Kidney (tissue), 14 donors: ENCODE measurements around the gene MYRFL. TPM values are rescaled to one million over a fixed set of nuclear protein-coding genes. Genes with fewer than 3 reads are reported as not detected.

Source experiments
- DNase-seq, 5 donors: peaks; one replicate each; pipeline ENCODE4 v3.0.0-alpha.2; 2013 to 2020
- FAIRE-seq: peaks from 2 replicates; lab custom pipeline; 2012; peaks lifted over from hg19 to GRCh38; lab: Jason Lieb, UNC
- H3K27ac ChIP-seq, 2 donors: one replicate each; pipeline ENCODE4 v1.7.0; 2013; ENCODE audit warnings: low read depth in 2 of 2, low read length in 2 of 2, inconsistent platforms in 1 of 2
- H3K27me3 ChIP-seq: one replicate; pipeline ENCODE4 v1.7.1; 2013; ENCODE audit warnings: low read length, inconsistent platforms; ENCODE audit not compliant: control insufficient read depth, insufficient read depth
- H3K36me3 ChIP-seq, 3 donors: one replicate each; pipeline versions ENCODE4 v1.7.0 to v1.7.1; 2013; ENCODE audit warnings: low read length in 3 of 3, control low read depth in 1 of 3, inconsistent platforms in 1 of 3; ENCODE audit not compliant: insufficient read depth in 3 of 3, control insufficient read depth in 2 of 3
- H3K4me1 ChIP-seq, 3 donors: one replicate each; pipeline versions ENCODE4 v1.7.0 to v1.7.1; 2013; ENCODE audit warnings: low read length in 3 of 3, inconsistent platforms in 1 of 3, low read depth in 1 of 3; ENCODE audit not compliant: control insufficient read depth in 2 of 3, insufficient read depth in 2 of 3
- H3K4me3 ChIP-seq, 3 donors: one replicate each; pipeline versions ENCODE4 v1.7.0 to v1.8.1; 2013; ENCODE audit warnings: low read length in 3 of 3, control low read depth in 1 of 3, inconsistent platforms in 1 of 3
- H3K9ac ChIP-seq, 3 donors: one replicate each; pipeline versions ENCODE4 v1.7.0 to v1.7.1; 2013; ENCODE audit warnings: low read length in 3 of 3, control low read depth in 1 of 3, inconsistent platforms in 1 of 3
- H3K9me3 ChIP-seq, 3 donors: one replicate each; pipeline versions ENCODE4 v1.7.0 to v1.7.1; 2013; ENCODE audit warnings: low read length in 3 of 3, control low read depth in 1 of 3, inconsistent platforms in 1 of 3; ENCODE audit not compliant: control insufficient read depth in 2 of 3, insufficient read depth in 1 of 3
- CTCF ChIP-seq: IDR thresholded peaks from 3 replicates; pipeline ENCODE4 v1.5.1; 2012; ENCODE audit warnings: mild to moderate bottlenecking, moderate library complexity, borderline replicate concordance; ENCODE audit not compliant: insufficient read depth; ENCODE audit errors: extremely low read depth
- intact Hi-C: fragments of 100-400 bp; cut with DNase I; formaldehyde crosslinking; loops from one replicate; pipeline ENCODE4 v1.11.1; 2022
- polyA plus RNA-seq: library from polyadenylated mRNA; stranded (reverse); fragments of 350-450 nt; fragmentation: Illumina TruSeq; extraction: RNeasy Lipid Tissue Mini Kit (QIAGEN cat#74804); gene quantifications from one replicate; pipeline ENCODE4 v1.2.3, GENCODE V29; 2014; ENCODE audit warnings: low read depth, low replicate concordance; ENCODE audit not compliant: insufficient read depth
- total RNA-seq: library from RNA; stranded (reverse); fragmentation: NEBNext Ultra II Directional; extraction: Animal tissue kit (Norgen Biotek cat#: 25700); gene quantifications from one replicate; pipeline ENCODE4 v1.2.1, GENCODE V29; 2021
- donor health status: control.
- donor health status: control.
- donor health status: control.
- donor health status: control.
- donor health status: control.
- donor health status: DM: yes; HTN: yes; CAD: no.
- donor health status: Normal renal cell carcinoma (clear cell type).

MYRFL gene
- total and polyA plus RNA-seq, 2 donors from 2014 or later = 0.82 to 1.6 TPM

- intact Hi-C loops = no loop called here
- Histone ChIP-seq H3K36me3 (no peaks in the 10 kb centered on the region), H3K4me1 (no peaks in the 10 kb centered on the region), H3K9ac (no peak overlapping the region), H3K27ac (no peak overlapping the region), H3K9me3 (no peaks in the 10 kb centered on the region), H3K27me3 (no peaks in the 10 kb centered on the region), H3K4me3 (no peak overlapping the region)
- FAIRE-seq (no peak), DNase-seq (no peak)
- no peak for TF ChIP-seq CTCF
Measured at GRCh38 chr12:69919495-69919894, 94.5 kb downstream of the MYRFL start.

GRCh38 chr12:69921831-69922230, 96.8 kb downstream of the MYRFL start:
- Histone ChIP-seq H3K4me1 (no peaks in the 10 kb centered on the region), H3K27me3 (no peaks in the 10 kb centered on the region), H3K36me3 (no peaks in the 10 kb centered on the region), H3K9me3 (no peaks in the 10 kb centered on the region), H3K4me3 (no peak overlapping the region), H3K27ac (no peak overlapping the region), H3K9ac (no peak overlapping the region)
- no peak for DNase-seq
- FAIRE-seq = no peak
- no peak for TF ChIP-seq CTCF
- intact Hi-C loops = no loop called here

GRCh38 chr12:69922999-69923398, 98.0 kb downstream of the MYRFL start:
- no peak for FAIRE-seq
- TF ChIP-seq CTCF = no peak
- intact Hi-C loops = no loop called here

GRCh38 chr12:69925291-69925690, 100.3 kb downstream of the MYRFL start:
- Histone ChIP-seq H3K9ac (no peak overlapping the region), H3K4me3 (no peak overlapping the region), H3K27me3 (no peaks in the 10 kb centered on the region), H3K9me3 (no peaks in the 10 kb centered on the region), H3K4me1 (no peaks in the 10 kb centered on the region), H3K36me3 (no peaks in the 10 kb centered on the region), H3K27ac (no peak overlapping the region)
- TF ChIP-seq CTCF = no peak
- DNase-seq (no peak), FAIRE-seq (no peak)
- intact Hi-C loops = no loop called here

More at GRCh38 chr12:69922999-69923398, 98.0 kb downstream of the MYRFL start:
- no peak overlapping the region for H3K9ac ChIP-seq
- no peaks in the 10 kb centered on the region for H3K27me3 ChIP-seq
- no peaks in the 10 kb centered on the region for H3K36me3 ChIP-seq
- H3K9me3 ChIP-seq = no peaks in the 10 kb centered on the region
- H3K27ac ChIP-seq = no peak overlapping the region
- no peak overlapping the region for H3K4me3 ChIP-seq
- H3K4me1 ChIP-seq = no peaks in the 10 kb centered on the region
- DNase-seq = no peak
